GM23248 (cell line): ENCODE results near the gene FAM174C.

Experiments used
- EZH2 ChIP-seq: fragments of 200-600 bp; sonication (generic); IDR thresholded peaks from 2 replicates; pipeline ENCODE4 v1.6.1; 2018; ENCODE audit warnings: antibody characterized with exemption, mild to moderate bottlenecking; ENCODE audit not compliant: insufficient read depth, poor library complexity, severe bottlenecking
- EZH2phosphoT487 ChIP-seq: fragments of 200-600 bp; sonication (generic); IDR thresholded peaks from 2 replicates; pipeline ENCODE4 v1.6.1; 2018; ENCODE audit warnings: antibody characterized with exemption, moderate library complexity, mild to moderate bottlenecking, low read depth; ENCODE audit not compliant: insufficient read depth

GRCh38 chr19:1274081-1274851 is 1.1 kb upstream of the FAM174C start:
- TF ChIP-seq EZH2 = no peak
- TF ChIP-seq EZH2phosphoT487 = no peak
